Measurements from ENCODE around the gene SRL. TPM values are rescaled to one million over a fixed set of nuclear protein-coding genes. Genes with fewer than 3 reads are reported as not detected.

SRL gene
- total and polyA plus RNA-seq, 2 of the 4 experiments (the other 2 are of a cell fraction): under 0.01 to 0.14 TPM

DNA sequence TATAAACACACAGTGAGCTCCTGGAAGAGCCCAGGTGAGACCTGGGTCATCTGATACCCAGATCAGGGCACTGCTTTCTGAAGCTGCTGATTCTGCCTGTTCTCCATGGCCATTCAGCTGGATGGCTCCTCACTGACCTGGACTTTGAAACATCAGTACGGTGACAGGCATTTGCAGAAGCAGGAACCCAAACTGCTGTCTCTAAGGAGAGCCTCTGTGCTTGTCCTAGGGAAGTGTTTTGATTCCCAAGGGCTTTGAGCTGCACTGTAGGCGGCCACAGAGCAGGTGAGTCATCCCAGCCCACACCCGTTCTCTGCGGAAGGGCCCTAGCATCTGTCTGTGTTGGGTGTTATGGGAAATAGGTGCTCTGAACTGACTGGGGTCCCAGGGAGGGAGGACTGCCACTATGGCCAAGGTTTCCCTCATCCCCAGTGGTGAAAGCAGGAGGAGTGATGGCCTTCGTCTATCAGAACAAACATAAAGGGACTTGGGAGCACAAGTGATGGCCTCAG lies 64.9 kb downstream of the SRL start:
- intact Hi-C loops (cut with micrococcal nuclease): loop anchor here (10.0 kb wide), 1 partner anchor 192 kb away; no protein-coding TSS in a partner anchor
- Histone ChIP-seq H3K27ac (ENCODE audit: insufficient read depth, low read length) (no peak overlapping the region), H2BK5ac (ENCODE audit: low read depth, low read length, poor library complexity, severe bottlenecking) (no peak overlapping the region), H4K8ac (ENCODE audit: low read depth in 2 of 2, low read length in 2 of 2) (peak overlapping the region in 1 of 2 experiments; percentile 44; a peak in 1 of 4 replicates), H3K4me3 (ENCODE audit: insufficient read depth, low read depth, low read length) (no peak overlapping the region), H4K20me1 (ENCODE audit: insufficient read depth, low read length) (no peaks in the 10 kb centered on the region), H2BK15ac (ENCODE audit: low read depth, low read length) (no peak overlapping the region), H3K9me3 (ENCODE audit: control insufficient read depth, insufficient read depth, low read length) (no peaks in the 10 kb centered on the region), H3K9me1 (ENCODE audit: insufficient read depth, low read length) (peaks cover 8% of the 10 kb centered on the region; the same call in 1 of the 2 replicates), H3K79me1 (ENCODE audit: low read depth in 1 of 2, low read length in 2 of 2) (no peaks in the 10 kb centered on the region), H3K36me3 (ENCODE audit: control insufficient read depth, insufficient read depth, low read length) (no peaks in the 10 kb centered on the region), H4K5ac (ENCODE audit: low read depth, low read length) (no peak overlapping the region), H3K18ac (ENCODE audit: low read depth, low read length) (no peak overlapping the region), H3K4me2 (ENCODE audit: low read depth, low read length) (no peak overlapping the region; the same call in 1 of the 2 replicates), H2AK9ac (replicated peaks; ENCODE audit: low read depth, low read length, poor library complexity) (peak overlapping the region; percentile 11), H2AK5ac (ENCODE audit: low read depth, low read length) (peak overlapping the region; percentile 44; the same call in 1 of the 2 replicates), H2BK20ac (ENCODE audit: low read depth, low read length) (peak overlapping the region; percentile 48; the same call in 1 of the 2 replicates), H2AFZ (replicated peaks; ENCODE audit: low read length, poor library complexity) (peak overlapping the region; percentile 77), H3K27me3 (ENCODE audit: control insufficient read depth, insufficient read depth, low read length) (no peaks in the 10 kb centered on the region), H3K56ac (ENCODE audit: extremely low read depth, insufficient read depth, low read length) (no peak overlapping the region), H3K23ac (ENCODE audit: low read depth, low read length) (no peak overlapping the region), H3K9ac (ENCODE audit: low read depth, low read length) (no peak overlapping the region), H3K14ac (replicated peaks; ENCODE audit: low read depth, low read length) (no peak overlapping the region), H3K4ac (ENCODE audit: low read depth, low read length) (peak overlapping the region; percentile 48; the same call in 1 of the 2 replicates), H4K91ac (ENCODE audit: insufficient read depth, low read depth, low read length) (no peak overlapping the region), H3K4me1 (ENCODE audit: control insufficient read depth, insufficient read depth, low read length) (peaks cover 13% of the 10 kb centered on the region), H2BK120ac (ENCODE audit: low read depth, low read length) (no peak overlapping the region)
- dilution Hi-C loops (cut with HindIII; ENCODE audit: low sequenced_read_pairs, unreplicated experiment): no loop called here
- in situ Hi-C loops (cut with MboI; ENCODE audit: low sequenced_read_pairs): no loop called here
- BruUV-seq (replicated peaks): no TSS peak
- DNase-seq: peak; percentile 73
- TF ChIP-seq MAFK (IDR thresholded peaks at IDR 0.05; ENCODE audit: low read depth, low read length) (no peak), FOS (IDR thresholded peaks at IDR 0.05; ENCODE audit: low read depth, low read length) (peak; percentile 59)
- 33% methylated on average over 1 of the region's 5 CpGs; no CpG with 5 or more reads in 1 of the 2 experiments for WGBS, 2 experiments (ENCODE audit: extremely low coverage in 2 of 2, insufficient read length in 1 of 2)
- ChIA-PET POLR2A (ENCODE audit: unreplicated experiment) (no interaction called here), CTCF (interaction anchor here (0.6 to 1.0 kb wide), 2 partner anchors 19 to 77 kb away, joined by 3 to 5 read pairs; no protein-coding TSS in a partner anchor)
- peak; percentile 67 for ATAC-seq (ENCODE audit: low read depth)
